LoVo (cell line): ENCODE data around the gene VPS11.
A peak's percentile ranks its signal among the peaks of the same experiment; 100 is the strongest.

Source experiments
- DNase-seq: peaks from one replicate; pipeline ENCODE4 v3.0.0-alpha.2; 2016; ENCODE audit warnings: low spot score

The VPS11 gene

GRCh38 chr11:119121008-119121810 is 53.6 kb downstream of the VPS11 start, which contains the start of gene HINFP:
HINFP (plus strand) TSS chr11:119121580; CDS start chr11:119126945, 5,365 bp downstream.
- DNase-seq: peak; percentile 99

GRCh38 chr11:119121811-119122124 is 54.1 kb downstream of the VPS11 start:
- DNase-seq: no peak

GRCh38 chr11:119125821-119126220 is 58.2 kb downstream of the VPS11 start:
- DNase-seq: no peak

GRCh38 chr11:119126675-119127268 is 59.2 kb downstream of the VPS11 start:
- DNase-seq: no peak

- DNase-seq: no peak
These were observed 63.0 kb downstream of the VPS11 start for GRCh38 chr11:119130662-119131061.
